Measurements from ENCODE around the gene MYCBPAP.

The MYCBPAP gene

GRCh38 chr17:50536683-50537646 is 28.7 kb downstream of the MYCBPAP start:
- no peak for DNase-seq (ENCODE audit: extremely low read depth in 1 of 2, low read depth in 1 of 2)

GRCh38 chr17:50537721-50538548 is 29.7 kb downstream of the MYCBPAP start:
- DNase-seq (ENCODE audit: extremely low read depth in 1 of 2, low read depth in 1 of 2) = no peak

GRCh38 chr17:50538549-50539410 is 30.5 kb downstream of the MYCBPAP start:
- DNase-seq (ENCODE audit: extremely low read depth in 1 of 2, low read depth in 1 of 2) = no peak

GRCh38 chr17:50539762-50540559 is 31.7 kb downstream of the MYCBPAP start:
- no peak for DNase-seq (ENCODE audit: extremely low read depth in 1 of 2, low read depth in 1 of 2)

GRCh38 chr17:50540560-50541401 is 32.5 kb downstream of the MYCBPAP start:
- no peak for DNase-seq (ENCODE audit: extremely low read depth in 1 of 2, low read depth in 1 of 2)

GRCh38 chr17:50541402-50541715 is 33.1 kb downstream of the MYCBPAP start:
- DNase-seq (ENCODE audit: extremely low read depth in 1 of 2, low read depth in 1 of 2) = no peak

- DNase-seq (ENCODE audit: extremely low read depth in 1 of 2, low read depth in 1 of 2) = peak; percentile 69 to 71
Measured at GRCh38 chr17:50541716-50542688, 33.8 kb downstream of the MYCBPAP start.

- DNase-seq (ENCODE audit: extremely low read depth in 1 of 2, low read depth in 1 of 2) = no peak
Measured at GRCh38 chr17:50542795-50543774, 34.8 kb downstream of the MYCBPAP start.

GRCh38 chr17:50544516-50544915 is 36.3 kb downstream of the MYCBPAP start:
- no peak for DNase-seq (ENCODE audit: extremely low read depth in 1 of 2, low read depth in 1 of 2)

- no peak for DNase-seq (ENCODE audit: extremely low read depth in 1 of 2, low read depth in 1 of 2)
Measured at GRCh38 chr17:50545311-50545710, 37.1 kb downstream of the MYCBPAP start.

GRCh38 chr17:50546701-50547034 is 38.4 kb downstream of the MYCBPAP start:
- DNase-seq (ENCODE audit: extremely low read depth in 1 of 2, low read depth in 1 of 2) = no peak

GRCh38 chr17:50547035-50547735 is 38.9 kb downstream of the MYCBPAP start, which contains the start of gene SPATA20:
Gene SPATA20, plus strand, starts transcription at chr17:50547174. Its CDS starts 35 bp downstream, at chr17:50547209.
- peak; percentile 69 to 82 for DNase-seq (ENCODE audit: extremely low read depth in 1 of 2, low read depth in 1 of 2)

GRCh38 chr17:50547736-50548083 is 39.5 kb downstream of the MYCBPAP start:
- no peak for DNase-seq (ENCODE audit: extremely low read depth in 1 of 2, low read depth in 1 of 2)

- no peak for DNase-seq (ENCODE audit: extremely low read depth in 1 of 2, low read depth in 1 of 2)
Measured at GRCh38 chr17:50548831-50549230, 40.6 kb downstream of the MYCBPAP start.

GRCh38 chr17:50549256-50549941 is 41.2 kb downstream of the MYCBPAP start:
- no peak for DNase-seq (ENCODE audit: extremely low read depth in 1 of 2, low read depth in 1 of 2)

GRCh38 chr17:50549969-50550368 is 41.7 kb downstream of the MYCBPAP start:
- DNase-seq (ENCODE audit: extremely low read depth in 1 of 2, low read depth in 1 of 2) = no peak

All from stimulated activated CD8-positive, alpha-beta memory T cell treated with anti-CD3 and anti-CD28 coated beads, Interleukin-7, amount 100 ng/mL, for 48 hours (primary cell).